ENCODE results near the gene EIF4G3.
"Not testable (repeated sequence)": the region's sequence is repeated elsewhere in the genome, so short reads cannot be mapped to it uniquely, and the experiment has no call there.

The EIF4G3 gene

GRCh38 chr1:21024136-21024896, 152.4 kb downstream of the EIF4G3 start:
- H3K27ac ChIP-seq (ENCODE audit: insufficient read depth in 1 of 2, low read depth in 1 of 2, low read length in 2 of 2, poor library complexity in 1 of 2, severe bottlenecking in 2 of 2); H3K4me3 ChIP-seq (ENCODE audit: control insufficient read depth in 1 of 7, extremely low read depth in 1 of 7, insufficient read depth in 4 of 7, low read depth in 2 of 7, low read length in 6 of 7); POLR2A ChIA-PET; DNase-seq; H3K9me3 ChIP-seq (ENCODE audit: control extremely low read depth in 1 of 5, control insufficient read depth in 4 of 5, insufficient read depth in 2 of 5, low read depth in 1 of 5, low read length in 4 of 5); H3K36me3 ChIP-seq (ENCODE audit: control insufficient read depth in 4 of 4, insufficient read depth in 4 of 4, low read length in 3 of 4); CTCF ChIA-PET; H3K27me3 ChIP-seq (replicated peaks in 2 of 5; ENCODE audit: control insufficient read depth in 4 of 5, insufficient read depth in 5 of 5, low read length in 4 of 5): not testable (repeated sequence)
- no CpG with 5 or more reads among the region's 26 CpGs for WGBS (ENCODE audit: insufficient coverage)
- H3K4me1 ChIP-seq (ENCODE audit: control extremely low read depth in 1 of 4, control insufficient read depth in 4 of 4, insufficient read depth in 4 of 4, low read length in 3 of 4): peaks cover 14 to 32% (median 22%) of the 10 kb centered on the region in 4 experiments

GRCh38 chr1:21022279-21023040, 154.2 kb downstream of the EIF4G3 start:
- WGBS (ENCODE audit: insufficient coverage): 4% methylated on average over 3 of the region's 6 CpGs
- POLR2A ChIA-PET: interaction anchor here (0.6 kb wide), 1 partner anchor 19 kb away, joined by 4 read pairs; no protein-coding TSS in a partner anchor
- Histone ChIP-seq H3K4me1 (ENCODE audit: control extremely low read depth in 1 of 4, control insufficient read depth in 4 of 4, insufficient read depth in 4 of 4, low read length in 3 of 4) (peaks cover 14 to 32% (median 22%) of the 10 kb centered on the region in 4 experiments), H3K27ac (ENCODE audit: insufficient read depth in 1 of 2, low read depth in 1 of 2, low read length in 2 of 2, poor library complexity in 1 of 2, severe bottlenecking in 2 of 2) (peak overlapping the region; percentile 92 to 95), H3K36me3 (ENCODE audit: control insufficient read depth in 4 of 4, insufficient read depth in 4 of 4, low read length in 3 of 4) (peaks cover 0 to 4% (median 2%) of the 10 kb centered on the region in 4 experiments), H3K9me3 (ENCODE audit: control extremely low read depth in 1 of 5, control insufficient read depth in 4 of 5, insufficient read depth in 2 of 5, low read depth in 1 of 5, low read length in 4 of 5) (no peaks in the 10 kb centered on the region), H3K27me3 (replicated peaks in 2 of 5; ENCODE audit: control insufficient read depth in 4 of 5, insufficient read depth in 5 of 5, low read length in 4 of 5) (no peaks in the 10 kb centered on the region), H3K4me3 (ENCODE audit: control insufficient read depth in 1 of 7, extremely low read depth in 1 of 7, insufficient read depth in 4 of 7, low read depth in 2 of 7, low read length in 6 of 7) (peak overlapping the region in 6 of 7 experiments; percentile 29 to 75 (median 53))
- CTCF ChIA-PET: interaction anchor here (0.7 to 1.3 kb wide), 7 partner anchors 9 to 173 kb away, joined by 3 to 4 read pairs (median 3); no protein-coding TSS in a partner anchor
- peak; percentile 92 to 98 (median 97) for DNase-seq

- Histone ChIP-seq H3K27me3 (replicated peaks in 2 of 5; ENCODE audit: control insufficient read depth in 4 of 5, insufficient read depth in 5 of 5, low read length in 4 of 5) (no peaks in the 10 kb centered on the region), H3K9me3 (ENCODE audit: control extremely low read depth in 1 of 5, control insufficient read depth in 4 of 5, insufficient read depth in 2 of 5, low read depth in 1 of 5, low read length in 4 of 5) (no peaks in the 10 kb centered on the region), H3K36me3 (ENCODE audit: control insufficient read depth in 4 of 4, insufficient read depth in 4 of 4, low read length in 3 of 4) (peaks cover 0 to 3% (median 0%) of the 10 kb centered on the region in 4 experiments), H3K27ac (ENCODE audit: insufficient read depth in 1 of 2, low read depth in 1 of 2, low read length in 2 of 2, poor library complexity in 1 of 2, severe bottlenecking in 2 of 2) (peak overlapping the region; percentile 92 to 95), H3K4me3 (ENCODE audit: control insufficient read depth in 1 of 7, extremely low read depth in 1 of 7, insufficient read depth in 4 of 7, low read depth in 2 of 7, low read length in 6 of 7) (peak overlapping the region in 1 of 7 experiments; percentile 28), H3K4me1 (ENCODE audit: control extremely low read depth in 1 of 4, control insufficient read depth in 4 of 4, insufficient read depth in 4 of 4, low read length in 3 of 4) (peaks cover 14 to 32% (median 22%) of the 10 kb centered on the region in 4 experiments)
- WGBS (ENCODE audit: insufficient coverage): 96% methylated on average over 4 of the region's 4 CpGs
- ChIA-PET POLR2A (no interaction called here), CTCF (interaction anchor here (1.3 kb wide), 2 partner anchors 27 to 33 kb away, joined by 3 to 4 read pairs; no protein-coding TSS in a partner anchor)
- DNase-seq: no peak
Measured at GRCh38 chr1:21021311-21021710, 155.4 kb downstream of the EIF4G3 start.

- no peaks in the 10 kb centered on the region for H3K27me3 ChIP-seq (replicated peaks in 2 of 5; ENCODE audit: control insufficient read depth in 4 of 5, insufficient read depth in 5 of 5, low read length in 4 of 5)
- peaks cover 0 to 2% (median 0%) of the 10 kb centered on the region in 4 experiments for H3K36me3 ChIP-seq (ENCODE audit: control insufficient read depth in 4 of 4, insufficient read depth in 4 of 4, low read length in 3 of 4)
- peaks cover 14 to 32% (median 22%) of the 10 kb centered on the region in 4 experiments for H3K4me1 ChIP-seq (ENCODE audit: control extremely low read depth in 1 of 4, control insufficient read depth in 4 of 4, insufficient read depth in 4 of 4, low read length in 3 of 4)
- peaks cover 0 to 1% (median 0%) of the 10 kb centered on the region in 5 experiments for H3K9me3 ChIP-seq (ENCODE audit: control extremely low read depth in 1 of 5, control insufficient read depth in 4 of 5, insufficient read depth in 2 of 5, low read depth in 1 of 5, low read length in 4 of 5)
- WGBS (ENCODE audit: insufficient coverage): 100% methylated on average over 2 of the region's 3 CpGs
- ChIA-PET CTCF (interaction anchor here (0.6 to 1.4 kb wide), 3 partner anchors 9 to 32 kb away, joined by 3 read pairs; no protein-coding TSS in a partner anchor), POLR2A (no interaction called here)
- no peak overlapping the region for H3K4me3 ChIP-seq (ENCODE audit: control insufficient read depth in 1 of 7, extremely low read depth in 1 of 7, insufficient read depth in 4 of 7, low read depth in 2 of 7, low read length in 6 of 7)
- DNase-seq: no peak
- H3K27ac ChIP-seq (ENCODE audit: insufficient read depth in 1 of 2, low read depth in 1 of 2, low read length in 2 of 2, poor library complexity in 1 of 2, severe bottlenecking in 2 of 2): no peak overlapping the region
Measured at GRCh38 chr1:21020151-21020550, 156.5 kb downstream of the EIF4G3 start.

GRCh38 chr1:21018673-21019072, 158.0 kb downstream of the EIF4G3 start:
- Histone ChIP-seq H3K36me3 (ENCODE audit: control insufficient read depth in 4 of 4, insufficient read depth in 4 of 4, low read length in 3 of 4) (no peaks in the 10 kb centered on the region), H3K9me3 (ENCODE audit: control extremely low read depth in 1 of 5, control insufficient read depth in 4 of 5, insufficient read depth in 2 of 5, low read depth in 1 of 5, low read length in 4 of 5) (peaks cover 0 to 1% (median 0%) of the 10 kb centered on the region in 5 experiments), H3K27ac (ENCODE audit: insufficient read depth in 1 of 2, low read depth in 1 of 2, low read length in 2 of 2, poor library complexity in 1 of 2, severe bottlenecking in 2 of 2) (no peak overlapping the region), H3K4me1 (ENCODE audit: control extremely low read depth in 1 of 4, control insufficient read depth in 4 of 4, insufficient read depth in 4 of 4, low read length in 3 of 4) (peaks cover 14 to 32% (median 22%) of the 10 kb centered on the region in 4 experiments), H3K4me3 (ENCODE audit: control insufficient read depth in 1 of 7, extremely low read depth in 1 of 7, insufficient read depth in 4 of 7, low read depth in 2 of 7, low read length in 6 of 7) (no peak overlapping the region), H3K27me3 (replicated peaks in 2 of 5; ENCODE audit: control insufficient read depth in 4 of 5, insufficient read depth in 5 of 5, low read length in 4 of 5) (no peaks in the 10 kb centered on the region)
- ChIA-PET CTCF (interaction anchor here (0.8 to 1.0 kb wide), 2 partner anchors 19 to 35 kb away, joined by 3 to 4 read pairs; no protein-coding TSS in a partner anchor), POLR2A (no interaction called here)
- no peak for DNase-seq

- H3K4me1 ChIP-seq (ENCODE audit: control extremely low read depth in 1 of 4, control insufficient read depth in 4 of 4, insufficient read depth in 4 of 4, low read length in 3 of 4): peaks cover 0 to 5% (median 0%) of the 10 kb centered on the region in 4 experiments
- CTCF ChIA-PET: interaction anchor here (2.0 to 2.1 kb wide), 2 partner anchors 11 to 25 kb away, joined by 4 to 5 read pairs; no protein-coding TSS in a partner anchor
- no peaks in the 10 kb centered on the region for H3K36me3 ChIP-seq (ENCODE audit: control insufficient read depth in 4 of 4, insufficient read depth in 4 of 4, low read length in 3 of 4)
- no peak overlapping the region for H3K4me3 ChIP-seq (ENCODE audit: control insufficient read depth in 1 of 7, extremely low read depth in 1 of 7, insufficient read depth in 4 of 7, low read depth in 2 of 7, low read length in 6 of 7)
- 100% methylated on average over 2 of the region's 3 CpGs for WGBS (ENCODE audit: insufficient coverage)
- no peak overlapping the region for H3K27ac ChIP-seq (ENCODE audit: insufficient read depth in 1 of 2, low read depth in 1 of 2, low read length in 2 of 2, poor library complexity in 1 of 2, severe bottlenecking in 2 of 2)
- peaks cover 0 to 1% (median 0%) of the 10 kb centered on the region in 5 experiments for H3K9me3 ChIP-seq (ENCODE audit: control extremely low read depth in 1 of 5, control insufficient read depth in 4 of 5, insufficient read depth in 2 of 5, low read depth in 1 of 5, low read length in 4 of 5)
- DNase-seq: no peak
- no peaks in the 10 kb centered on the region for H3K27me3 ChIP-seq (replicated peaks in 2 of 5; ENCODE audit: control insufficient read depth in 4 of 5, insufficient read depth in 5 of 5, low read length in 4 of 5)
- POLR2A ChIA-PET: no interaction called here
Measured at GRCh38 chr1:21013510-21013909, 163.2 kb downstream of the EIF4G3 start.
